A673 (cell line): ENCODE measurements around the gene NIP7. TPM values are rescaled to one million over a fixed set of nuclear protein-coding genes. Genes with fewer than 3 reads are reported as not detected.

Experiments
- BruUV-seq: library from RNA; stranded (reverse); fragments of 400-500 nt; replicated peaks from 2 replicates; lab custom pipeline; 2021; lab: Mats Ljungman, UMichigan
- CTCF ChIA-PET: fragments of 300-600 bp; sonication (Branson Sonifier 250); formaldehyde crosslinking; loops from one replicate; lab custom pipeline; 2022; ENCODE audit warnings: antibody characterized with exemption; lab: Charles Lee
- POLR2A ChIA-PET: fragments of 300-600 bp; sonication (Branson Sonifier 250); formaldehyde crosslinking; loops from one replicate; lab custom pipeline; 2022; ENCODE audit warnings: antibody characterized with exemption; ENCODE audit not compliant: low non-redundant PET; lab: Charles Lee
- DNase-seq: peaks from one replicate; pipeline ENCODE4 v3.0.0-alpha.2; 2015; ENCODE audit warnings: low spot score
- H3K27ac ChIP-seq: fragments of 200-600 bp; sonication (generic); 2 replicates; pipeline ENCODE4 v1.5.1; 2016; ENCODE audit warnings: mixed run types, low read depth, mild to moderate bottlenecking, mixed read lengths, antibody characterized with exemption, low read length; ENCODE audit not compliant: poor library complexity, severe bottlenecking
- H3K27me3 ChIP-seq: fragments of 200-600 bp; sonication (generic); replicated peaks from 2 replicates; pipeline ENCODE4 v1.6.1; 2017; ENCODE audit warnings: mixed run types, low read depth, mild to moderate bottlenecking, mixed read lengths, antibody characterized with exemption, low read length; ENCODE audit not compliant: insufficient read depth, poor library complexity
- H3K36me3 ChIP-seq: fragments of 200-600 bp; sonication (generic); 2 replicates; pipeline ENCODE4 v1.6.1; 2016; ENCODE audit warnings: mixed run types, mild to moderate bottlenecking, mixed read lengths, antibody characterized with exemption, low read length; ENCODE audit not compliant: insufficient read depth, poor library complexity, severe bottlenecking
- H3K4me1 ChIP-seq: fragments of 200-600 bp; sonication (generic); 2 replicates; pipeline ENCODE4 v1.6.1; 2017; ENCODE audit warnings: mixed run types, mild to moderate bottlenecking, mixed read lengths, antibody characterized with exemption, low read length; ENCODE audit not compliant: insufficient read depth, poor library complexity, severe bottlenecking
- H3K4me3 ChIP-seq: fragments of 200-600 bp; sonication (generic); 2 replicates; pipeline ENCODE4 v1.5.1; 2016; ENCODE audit warnings: low read depth, mixed run types, mild to moderate bottlenecking, mixed read lengths, low read length; ENCODE audit not compliant: poor library complexity, severe bottlenecking
- H3K9me3 ChIP-seq: fragments of 200-600 bp; sonication (generic); 2 replicates; pipeline ENCODE4 v1.6.1; 2016; ENCODE audit warnings: mixed run types, low read depth, mild to moderate bottlenecking, mixed read lengths, antibody characterized with exemption, low read length; ENCODE audit not compliant: poor library complexity, severe bottlenecking
- CTCF ChIP-seq: fragments of 300-800, 200-600 bp; sonication (generic); conservative IDR thresholded peaks from 2 replicates; pipeline ENCODE4 v1.5.1; 2017; ENCODE audit warnings: low read depth, mild to moderate bottlenecking, antibody characterized with exemption, low read length, moderate library complexity, mixed read lengths
- EZH2 ChIP-seq: fragments of 200-600 bp; sonication (generic); IDR thresholded peaks from 2 replicates; pipeline ENCODE4 v1.6.1; 2017; ENCODE audit warnings: borderline replicate concordance, low read depth, mild to moderate bottlenecking, mixed read lengths, antibody characterized with exemption, low read length; ENCODE audit not compliant: poor library complexity, severe bottlenecking
- intact Hi-C: fragments of 100-400 bp; cut with micrococcal nuclease; formaldehyde crosslinking; loops from one replicate; pipeline ENCODE4 v1.10.0; 2022; ENCODE audit not compliant: unreplicated experiment
- total RNA-seq: library from RNA; stranded (reverse); gene quantifications from 2 replicates; pipeline ENCODE4 v1.2.3, GENCODE V29; 2021

NIP7 gene
- total RNA-seq, 1 experiment from 2014 or later: 66.4 TPM

- TF ChIP-seq CTCF (peak; percentile 77), EZH2 (no peak)
Measured at GRCh38 chr16:69310653-69311532, 28.7 kb upstream of the NIP7 start, which contains the start of gene VPS4A. TSS of gene VPS4A (plus strand) at chr16:69311350. CDS start at chr16:69311512, 162 bp downstream.

GRCh38 chr16:69311533-69312387, 27.8 kb upstream of the NIP7 start:
- no TSS peak for BruUV-seq
- POLR2A ChIA-PET: interaction anchor here (0.6 kb wide), 1 partner anchor 22 kb away, joined by 5 read pairs; no protein-coding TSS in a partner anchor

More at GRCh38 chr16:69310653-69311532, 28.7 kb upstream of the NIP7 start, which contains the start of gene VPS4A:
- Histone ChIP-seq H3K36me3 (peaks cover 16% of the 10 kb centered on the region), H3K4me3 (peak within 1 kb of the TSS; percentile 100), H3K27me3 (no peaks in the 10 kb centered on the region), H3K9me3 (no peaks in the 10 kb centered on the region), H3K27ac (peak within 1 kb of the TSS; percentile 96), H3K4me1 (no peaks in the 10 kb centered on the region)
- POLR2A ChIA-PET: no interaction called here
- CTCF ChIA-PET: no interaction called here
- no TSS peak for BruUV-seq
- peak; percentile 97 for DNase-seq
- intact Hi-C loops: no loop called here

More at GRCh38 chr16:69311533-69312387, 27.8 kb upstream of the NIP7 start:
- TF ChIP-seq EZH2 (no peak), CTCF (no peak)
- CTCF ChIA-PET: interaction anchor here (0.5 to 0.7 kb wide), 3 partner anchors 12 to 119 kb away, joined by 3 to 7 read pairs (median 6); no protein-coding TSS in a partner anchor
- H3K9me3 ChIP-seq: no peaks in the 10 kb centered on the region
- peak; percentile 51 for DNase-seq
- intact Hi-C loops: no loop called here
- no peaks in the 10 kb centered on the region for H3K4me1 ChIP-seq
- peaks cover 24% of the 10 kb centered on the region for H3K36me3 ChIP-seq
- H3K4me3 ChIP-seq: peak overlapping the region; percentile 100
- H3K27me3 ChIP-seq: no peaks in the 10 kb centered on the region
- H3K27ac ChIP-seq: peak overlapping the region; percentile 96
